ENCODE measurements around the gene IL17RD.

IL17RD gene

GRCh38 chr3:57145852-57146251 lies 19.3 kb downstream of the IL17RD start:
- TF ChIP-seq EZH2phosphoT487 (IDR thresholded peaks at IDR 0.05; ENCODE audit: borderline replicate concordance, low read length) (no peak), CTCF (IDR thresholded peaks at IDR 0.05; ENCODE audit: low read depth, low read length, poor library complexity, severe bottlenecking) (no peak)
- H4K20me1 ChIP-seq (ENCODE audit: control insufficient read depth, insufficient read depth, low read depth, low read length): no peaks in the 10 kb centered on the region
- no peaks in the 10 kb centered on the region for H3K9me2 ChIP-seq (replicated peaks; ENCODE audit: control insufficient read depth, low read length)
- H3K4me1 ChIP-seq (ENCODE audit: control insufficient read depth, low read length): no peaks in the 10 kb centered on the region
- H3K9me3 ChIP-seq (ENCODE audit: control insufficient read depth, insufficient read depth, low read length): no peaks in the 10 kb centered on the region
- no peaks in the 10 kb centered on the region for H3K79me2 ChIP-seq (ENCODE audit: control insufficient read depth, low read length)
- H3K4me2 ChIP-seq (ENCODE audit: low read length): no peak overlapping the region
- no peaks in the 10 kb centered on the region for H3K36me3 ChIP-seq (ENCODE audit: control insufficient read depth, low read length)
- H3K4me3 ChIP-seq (ENCODE audit: low read length): no peak overlapping the region
- H3K27me3 ChIP-seq (ENCODE audit: control insufficient read depth, low read length): peaks cover 12% of the 10 kb centered on the region
- H3K27ac ChIP-seq (ENCODE audit: low read depth, low read length): no peak overlapping the region
- H3F3A ChIP-seq (ENCODE audit: control insufficient read depth, insufficient read depth): no peaks in the 10 kb centered on the region

- peaks cover 20% of the 10 kb centered on the region for H3K27me3 ChIP-seq (ENCODE audit: control insufficient read depth, low read length)
- TF ChIP-seq CTCF (IDR thresholded peaks at IDR 0.05; ENCODE audit: low read depth, low read length, poor library complexity, severe bottlenecking) (no peak), EZH2phosphoT487 (IDR thresholded peaks at IDR 0.05; ENCODE audit: borderline replicate concordance, low read length) (no peak)
- no peak overlapping the region for H3K4me2 ChIP-seq (ENCODE audit: low read length)
- H3K36me3 ChIP-seq (ENCODE audit: control insufficient read depth, low read length): no peaks in the 10 kb centered on the region
- no peaks in the 10 kb centered on the region for H3F3A ChIP-seq (ENCODE audit: control insufficient read depth, insufficient read depth)
- H3K4me3 ChIP-seq (ENCODE audit: low read length): no peak overlapping the region
- H3K4me1 ChIP-seq (ENCODE audit: control insufficient read depth, low read length): no peaks in the 10 kb centered on the region
- H4K20me1 ChIP-seq (ENCODE audit: control insufficient read depth, insufficient read depth, low read depth, low read length): no peaks in the 10 kb centered on the region
- no peaks in the 10 kb centered on the region for H3K79me2 ChIP-seq (ENCODE audit: control insufficient read depth, low read length)
- H3K9me3 ChIP-seq (ENCODE audit: control insufficient read depth, insufficient read depth, low read length): no peaks in the 10 kb centered on the region
- no peaks in the 10 kb centered on the region for H3K9me2 ChIP-seq (replicated peaks; ENCODE audit: control insufficient read depth, low read length)
- no peak overlapping the region for H3K27ac ChIP-seq (ENCODE audit: low read depth, low read length)
Observed at GRCh38 chr3:57144952-57145351, 20.2 kb downstream of the IL17RD start.

- Histone ChIP-seq H3K27me3 (ENCODE audit: control insufficient read depth, low read length) (peaks cover 22% of the 10 kb centered on the region), H3K36me3 (ENCODE audit: control insufficient read depth, low read length) (no peaks in the 10 kb centered on the region), H3K4me3 (ENCODE audit: low read length) (no peak overlapping the region), H3K79me2 (ENCODE audit: control insufficient read depth, low read length) (no peaks in the 10 kb centered on the region), H3K9me2 (replicated peaks; ENCODE audit: control insufficient read depth, low read length) (no peaks in the 10 kb centered on the region), H3K4me2 (ENCODE audit: low read length) (no peak overlapping the region), H4K20me1 (ENCODE audit: control insufficient read depth, insufficient read depth, low read depth, low read length) (no peaks in the 10 kb centered on the region), H3F3A (ENCODE audit: control insufficient read depth, insufficient read depth) (no peaks in the 10 kb centered on the region), H3K4me1 (ENCODE audit: control insufficient read depth, low read length) (no peaks in the 10 kb centered on the region), H3K27ac (ENCODE audit: low read depth, low read length) (no peak overlapping the region), H3K9me3 (ENCODE audit: control insufficient read depth, insufficient read depth, low read length) (no peaks in the 10 kb centered on the region)
- TF ChIP-seq CTCF (IDR thresholded peaks at IDR 0.05; ENCODE audit: low read depth, low read length, poor library complexity, severe bottlenecking) (no peak), EZH2phosphoT487 (IDR thresholded peaks at IDR 0.05; ENCODE audit: borderline replicate concordance, low read length) (no peak)
Observed at GRCh38 chr3:57143886-57144459, 21.2 kb downstream of the IL17RD start.
